ENCODE measurements around the gene AHCYL1.

Gene AHCYL1

GRCh38 chr1:109977225-109977624 is 7.3 kb upstream of the AHCYL1 start:
- no peak for DNase-seq

DNA sequence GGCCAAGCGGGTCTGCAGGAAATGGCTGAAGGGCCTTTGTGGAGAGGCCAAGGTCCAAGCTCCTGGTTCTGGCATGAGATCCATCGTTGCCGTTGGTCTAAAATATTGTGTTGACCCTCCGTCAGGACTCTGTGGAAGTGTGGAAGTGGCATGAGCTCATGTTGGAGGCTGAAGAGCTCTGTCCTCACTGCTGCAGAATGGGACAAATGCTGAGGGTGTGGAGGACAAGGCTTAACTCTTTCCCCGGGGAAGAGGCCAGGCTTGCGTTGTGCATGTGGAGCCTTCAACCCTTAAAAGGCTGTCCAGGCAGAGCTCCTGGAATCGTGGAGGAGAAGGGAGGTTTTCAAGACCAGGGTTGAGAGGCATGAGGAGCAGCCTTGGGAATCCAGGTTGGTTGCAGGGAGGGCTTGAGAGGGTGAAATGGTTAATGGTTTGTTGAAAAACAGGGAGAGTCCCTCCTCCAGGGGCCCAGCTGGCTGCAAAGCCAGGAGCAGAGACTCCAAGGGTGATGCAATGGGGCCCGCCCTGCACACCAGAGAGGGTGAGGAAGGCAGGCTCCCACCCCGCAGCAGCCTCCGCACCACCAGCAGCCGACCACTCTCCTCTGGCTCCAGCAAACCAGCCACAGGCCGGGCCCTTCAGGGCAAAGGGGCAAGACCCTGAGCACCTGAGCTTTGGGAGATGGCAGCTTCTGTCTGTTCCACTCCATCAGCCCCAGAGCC is 6.7 kb upstream of the AHCYL1 start:
- no peak for DNase-seq

GRCh38 chr1:109978761-109979488 is 5.6 kb upstream of the AHCYL1 start:
- DNase-seq: no peak

GRCh38 chr1:109979489-109980091 is 5.0 kb upstream of the AHCYL1 start:
- DNase-seq: no peak

DNA sequence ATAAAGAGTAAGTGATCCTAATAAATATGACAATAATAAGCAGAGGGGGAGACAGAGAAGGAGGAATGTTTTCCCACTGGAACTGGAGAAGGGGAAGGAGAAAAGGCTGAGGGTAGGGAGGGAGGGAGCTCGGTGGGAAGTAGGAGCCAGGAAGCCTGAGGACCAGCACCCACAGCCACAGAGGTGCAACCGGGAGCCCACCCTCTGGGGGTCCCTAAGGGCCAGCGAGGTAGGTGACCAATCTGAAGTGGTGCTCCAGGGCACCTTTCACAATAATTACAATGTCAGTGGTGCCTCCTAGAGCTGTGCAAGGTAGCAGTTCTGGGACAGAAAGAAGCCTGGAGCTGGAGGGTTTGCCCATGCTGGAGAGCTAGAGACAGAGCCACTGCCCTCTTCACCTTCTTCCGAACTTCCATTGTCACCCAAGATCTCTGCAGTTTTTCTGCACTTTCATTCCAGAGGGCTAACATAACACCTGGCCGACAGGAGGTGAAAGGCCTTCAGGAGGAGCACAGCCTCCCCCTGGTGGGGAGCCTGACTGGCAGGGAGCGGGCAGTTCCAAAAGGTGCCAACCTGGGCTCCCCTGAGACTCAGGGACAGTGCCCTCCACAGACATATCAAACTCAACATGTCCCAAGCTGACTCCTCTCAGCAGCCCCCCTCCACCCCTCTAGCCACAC is 4.1 kb upstream of the AHCYL1 start:
- no peak for DNase-seq

GRCh38 chr1:109981004-109981335 is 3.6 kb upstream of the AHCYL1 start:
- no peak for DNase-seq

- DNase-seq: no peak
Observed at GRCh38 chr1:109983380-109984189, 980 bp upstream of the AHCYL1 start.

- no peak for DNase-seq
Observed at GRCh38 chr1:109984190-109984455, 442 bp upstream of the AHCYL1 start.

DNA sequence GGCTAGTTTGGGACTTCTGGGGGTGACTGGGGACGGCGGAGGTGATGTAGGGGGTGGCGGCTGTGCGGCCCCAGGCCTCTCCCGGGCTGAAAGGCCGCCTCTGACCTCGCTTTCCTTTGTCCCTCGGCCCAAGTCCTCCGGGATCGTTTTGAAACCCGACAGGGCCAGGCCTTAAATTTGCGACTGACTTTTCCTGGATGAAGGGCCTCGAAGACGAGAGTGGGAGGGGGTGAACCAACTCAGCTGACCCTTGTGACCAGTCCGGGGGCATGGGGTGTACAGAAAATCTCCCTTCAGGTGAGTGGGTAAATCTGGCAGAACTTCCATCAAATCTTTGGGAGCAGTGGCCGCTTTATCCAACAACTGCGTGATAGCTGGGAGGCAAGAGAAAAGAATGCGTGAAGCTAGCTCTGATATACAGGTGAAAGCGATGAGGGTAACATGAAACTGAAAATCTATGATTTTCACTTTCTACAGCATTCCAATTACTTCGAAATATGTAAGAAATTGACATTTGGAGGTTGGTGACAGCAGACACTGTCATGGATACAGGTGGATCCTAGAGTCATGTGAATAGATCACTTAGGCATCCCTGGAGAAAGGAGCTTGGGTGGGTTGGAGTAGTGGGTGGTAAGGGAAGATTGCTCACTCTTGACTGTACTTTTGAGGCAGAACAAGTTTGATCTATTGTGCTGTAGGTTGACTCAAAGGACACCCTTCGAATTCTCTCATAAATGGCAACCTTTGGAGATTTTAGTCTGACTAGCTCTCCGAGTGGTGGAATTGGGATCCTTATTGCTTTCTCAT is 885 bp downstream of the AHCYL1 start:
- DNase-seq: no peak

DNA sequence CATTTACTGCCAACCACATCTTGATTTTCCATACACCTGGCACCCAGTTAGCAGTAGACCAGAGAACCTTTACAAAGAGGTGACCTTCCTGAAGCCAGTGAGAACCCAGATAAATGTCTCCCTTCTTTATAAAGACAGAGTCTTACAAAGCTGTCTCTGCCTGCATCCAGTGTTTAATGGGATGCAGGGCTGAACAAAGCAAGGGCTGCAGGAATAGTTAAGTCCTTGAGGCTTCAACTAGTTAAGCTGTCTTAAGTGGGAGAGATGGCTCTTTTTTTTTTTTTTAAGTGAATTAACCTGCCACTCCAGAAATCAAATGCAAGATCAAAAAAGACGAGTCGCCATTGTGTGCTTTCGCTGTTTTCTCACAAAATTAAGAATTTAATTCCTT is 1.5 kb downstream of the AHCYL1 start:
- no peak for DNase-seq

- DNase-seq: no peak
Observed at GRCh38 chr1:109988349-109988914, 3.9 kb downstream of the AHCYL1 start.

- no peak for DNase-seq
Observed at GRCh38 chr1:109989506-109990301, 5.1 kb downstream of the AHCYL1 start.

DNA sequence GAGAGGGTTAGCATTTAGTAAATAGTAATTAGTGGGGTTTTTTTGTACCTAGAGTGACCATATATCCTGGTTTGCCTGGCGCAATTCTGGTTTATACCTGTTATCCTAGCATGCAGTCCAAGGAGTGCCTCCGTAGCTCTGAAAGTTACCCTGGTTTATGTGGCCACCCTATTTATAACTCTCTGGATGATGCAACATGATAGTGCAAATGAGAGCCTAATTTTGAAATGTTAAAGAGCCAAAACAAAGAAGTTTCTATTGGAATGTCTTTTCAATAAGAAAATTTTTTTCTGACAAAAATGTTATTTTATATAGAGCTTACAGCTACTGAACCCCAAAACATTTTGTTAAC is 5.7 kb downstream of the AHCYL1 start:
- no peak for DNase-seq

GRCh38 chr1:109991400-109991925 is 6.9 kb downstream of the AHCYL1 start:
- no peak for DNase-seq

GRCh38 chr1:109993885-109994284 is 9.3 kb downstream of the AHCYL1 start:
- no peak for DNase-seq

DNA sequence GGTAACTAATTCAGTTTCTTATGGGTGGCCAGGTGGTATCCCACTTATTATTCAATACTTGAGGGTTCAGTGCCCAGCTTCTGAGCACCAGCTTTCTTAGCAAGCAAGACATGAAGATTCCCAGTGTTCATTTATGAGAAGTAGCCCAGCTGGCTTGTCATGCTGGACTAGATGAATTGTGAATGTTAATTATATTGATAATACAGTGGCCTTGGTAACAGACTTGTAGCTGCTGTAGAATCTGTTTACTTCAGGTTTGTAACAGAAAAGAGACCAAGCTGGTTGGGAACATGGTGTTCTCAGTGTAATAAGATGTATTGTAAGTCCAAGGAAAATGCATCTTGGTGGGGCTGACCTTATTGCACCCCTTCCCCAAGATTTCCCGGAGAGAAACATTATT is 10.1 kb downstream of the AHCYL1 start:
- DNase-seq: no peak

- no peak for DNase-seq
Observed at GRCh38 chr1:109995536-109995935, 11.0 kb downstream of the AHCYL1 start.

DNA sequence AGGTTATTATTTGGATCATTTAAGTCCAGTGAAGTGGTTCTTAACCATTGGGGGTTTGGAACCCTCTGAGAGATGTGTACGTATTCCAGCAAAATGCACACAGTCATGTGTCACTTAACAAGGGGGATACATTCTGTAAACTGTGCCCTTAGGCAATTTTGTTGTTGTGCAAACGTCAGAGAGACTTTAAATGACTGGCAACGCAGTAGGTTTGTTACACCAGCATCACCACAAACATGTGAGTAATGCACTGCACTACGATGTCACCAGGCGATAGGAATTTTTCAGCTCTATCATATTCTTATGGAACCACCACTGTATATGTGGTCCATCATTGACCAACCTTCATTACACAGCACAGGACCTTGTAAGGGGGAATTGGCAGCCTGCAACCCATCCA is 11.9 kb downstream of the AHCYL1 start:
- no peak for DNase-seq

DNA sequence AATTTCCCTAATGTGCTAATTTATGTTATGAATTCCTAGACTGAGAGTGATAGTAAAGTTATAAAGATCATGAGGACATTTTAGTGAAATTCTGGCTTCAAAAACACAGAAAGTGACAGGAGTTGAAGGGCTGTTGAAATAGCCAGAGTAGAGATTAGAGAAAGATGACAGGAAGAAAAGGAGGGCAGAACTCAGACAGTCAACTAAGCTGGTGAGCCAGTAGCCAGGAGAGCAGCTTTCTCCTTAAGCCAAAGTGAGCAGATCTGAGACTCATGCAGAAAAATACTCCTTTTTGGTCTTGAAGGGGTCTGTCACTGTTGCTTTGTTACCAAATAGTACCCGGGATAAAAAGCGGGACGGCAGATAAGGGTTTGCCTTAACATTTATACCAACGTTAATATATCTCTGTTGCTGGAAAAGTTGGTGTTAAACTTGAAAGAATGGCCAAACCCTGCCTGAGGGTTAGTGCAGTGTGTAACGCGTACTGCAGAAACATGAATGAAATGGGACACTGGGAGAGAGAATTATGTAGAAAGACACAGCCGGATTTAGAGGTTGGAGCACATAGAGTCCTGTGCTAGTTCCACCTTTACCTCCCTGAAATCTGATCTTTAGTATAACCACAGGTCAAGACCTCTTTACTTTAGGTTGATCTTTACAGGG is 12.8 kb downstream of the AHCYL1 start:
- no peak for DNase-seq

GRCh38 chr1:109997867-109998229 is 13.3 kb downstream of the AHCYL1 start:
- no peak for DNase-seq
